ENCODE data around the gene SMTNL1.

- TF ChIP-seq POLR2A (IDR thresholded peaks at IDR 0.05) (no peak), CTCF (IDR thresholded peaks at IDR 0.05 in 8 of 11, conservative IDR thresholded peaks at IDR 0.05 in 3 of 11) (no peak), POLR2AphosphoS5 (IDR thresholded peaks at IDR 0.05) (no peak)
These were observed 35.4 kb upstream of the SMTNL1 start for GRCh38 chr11:57501953-57502352.
